ENCODE measurements around the gene LY86. TPM values are rescaled to one million over a fixed set of nuclear protein-coding genes. Genes with fewer than 3 reads are reported as not detected.

Gene LY86
- total and polyA plus RNA-seq, 2 of the 13 experiments (the other 11 are each of a cell fraction or from before 2014, with no cell fraction given): not detected

DNA sequence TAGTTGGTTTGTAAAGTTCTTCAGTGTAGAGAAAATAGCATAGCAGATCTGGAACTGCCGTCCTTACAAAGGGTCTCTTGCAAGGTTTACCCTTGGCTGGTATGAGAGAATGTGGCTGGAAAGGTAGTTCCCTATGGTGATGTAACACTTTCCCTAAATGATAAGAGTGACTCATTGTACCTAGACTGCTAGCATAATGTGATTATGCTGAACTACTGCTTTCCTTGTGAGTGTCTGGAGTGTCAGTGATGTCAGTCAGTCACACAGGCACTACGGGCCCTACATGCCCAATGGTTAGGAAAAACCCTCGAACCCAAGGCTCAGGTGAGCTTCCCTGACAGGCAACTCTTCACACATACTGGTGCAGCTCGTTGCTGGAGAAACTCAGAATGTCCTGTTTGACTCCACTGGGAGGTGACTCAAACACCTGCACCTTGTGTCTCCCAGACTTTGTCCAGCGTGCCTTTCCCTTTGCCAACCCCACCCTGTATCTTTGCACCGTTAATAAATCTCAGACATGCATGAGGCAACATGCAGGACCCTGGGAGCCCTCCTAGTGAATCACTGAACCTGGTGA is 28.4 kb upstream of the LY86 start:
- ATAC-seq (no peak), FAIRE-seq (no peak), DNase-seq (ENCODE audit: low spot score) (no peak)
- ChIA-PET CTCF (ENCODE audit: low intra/inter-chr PET ratio, low total read pairs) (no interaction called here), POLR2A (no interaction called here)
- no peaks in the 10 kb centered on the region for H3K36me3 ChIP-seq (replicated peaks in 1 of 2; ENCODE audit: control insufficient read depth in 1 of 2, insufficient read depth in 2 of 2, low read length in 2 of 2)
- no peak for TF ChIP-seq ZC3H13 (CRISPR knock-in tag; IDR thresholded peaks at IDR 0.05)
- TF ChIP-seq ATF7 (IDR thresholded peaks at IDR 0.05): 0 out of 2 replicates have a peak, but pooled peaks have one; percentile 12
- no peak for TF ChIP-seq ATF7 (CRISPR knock-in tag; IDR thresholded peaks at IDR 0.05)
- peak; percentile 26; the same call in 1 of the 2 replicates for TF ChIP-seq CREB1 (IDR thresholded peaks at IDR 0.05)
- no peak for TF ChIP-seq CREB1 (CRISPR knock-in tag; IDR thresholded peaks at IDR 0.05)
- TF ChIP-seq, protein P1, sequence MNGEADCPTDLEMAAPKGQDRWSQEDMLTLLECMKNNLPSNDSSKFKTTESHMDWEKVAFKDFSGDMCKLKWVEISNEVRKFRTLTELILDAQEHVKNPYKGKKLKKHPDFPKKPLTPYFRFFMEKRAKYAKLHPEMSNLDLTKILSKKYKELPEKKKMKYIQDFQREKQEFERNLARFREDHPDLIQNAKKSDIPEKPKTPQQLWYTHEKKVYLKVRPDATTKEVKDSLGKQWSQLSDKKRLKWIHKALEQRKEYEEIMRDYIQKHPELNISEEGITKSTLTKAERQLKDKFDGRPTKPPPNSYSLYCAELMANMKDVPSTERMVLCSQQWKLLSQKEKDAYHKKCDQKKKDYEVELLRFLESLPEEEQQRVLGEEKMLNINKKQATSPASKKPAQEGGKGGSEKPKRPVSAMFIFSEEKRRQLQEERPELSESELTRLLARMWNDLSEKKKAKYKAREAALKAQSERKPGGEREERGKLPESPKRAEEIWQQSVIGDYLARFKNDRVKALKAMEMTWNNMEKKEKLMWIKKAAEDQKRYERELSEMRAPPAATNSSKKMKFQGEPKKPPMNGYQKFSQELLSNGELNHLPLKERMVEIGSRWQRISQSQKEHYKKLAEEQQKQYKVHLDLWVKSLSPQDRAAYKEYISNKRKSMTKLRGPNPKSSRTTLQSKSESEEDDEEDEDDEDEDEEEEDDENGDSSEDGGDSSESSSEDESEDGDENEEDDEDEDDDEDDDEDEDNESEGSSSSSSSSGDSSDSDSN (CRISPR knock-in tag; IDR thresholded peaks at IDR 0.05): no peak
- TF ChIP-seq THAP9 (CRISPR knock-in tag; IDR thresholded peaks at IDR 0.05; ENCODE audit: borderline replicate concordance): no peak
- H3K4me3 ChIP-seq (replicated peaks in 1 of 3; ENCODE audit: insufficient read depth in 1 of 3, low read depth in 2 of 3, low read length in 3 of 3): no peak overlapping the region
- H3K4me1 ChIP-seq (ENCODE audit: insufficient read depth, low read length): no peaks in the 10 kb centered on the region
- intact Hi-C loops (cut with micrococcal nuclease; ENCODE audit: unreplicated experiment): no loop called here
- H4K20me1 ChIP-seq (ENCODE audit: insufficient read depth, low read length): no peaks in the 10 kb centered on the region
- no peak overlapping the region for H3K4me2 ChIP-seq (ENCODE audit: low read depth, low read length)
- no peaks in the 10 kb centered on the region for H3K9me3 ChIP-seq (ENCODE audit: low read length)
- WGBS (ENCODE audit: low lambda C conversion rate): under 1% methylated on average over 5 of the region's 6 CpGs
- no peaks in the 10 kb centered on the region; a peak in 1 of 5 replicates for H3K27me3 ChIP-seq (ENCODE audit: control insufficient read depth in 1 of 2, insufficient read depth in 2 of 2, low read length in 2 of 2)
- H3K79me2 ChIP-seq (ENCODE audit: insufficient read depth, low read length): no peaks in the 10 kb centered on the region
- no peak overlapping the region for H2AFZ ChIP-seq (ENCODE audit: low read length)
- in situ Hi-C loops (cut with HindIII; ENCODE audit: extremely low pct_ligation_motif_present, low pct_unique_long_range_greater_than_20kb): no loop called here
- no peak overlapping the region for H3K9ac ChIP-seq (ENCODE audit: insufficient read depth, low read depth, low read length)
- no TSS peak for BruUV-seq (replicated peaks)
- H3K27ac ChIP-seq (ENCODE audit: extremely low read length, insufficient read depth, low read length): no peak overlapping the region
